Endothelial cell (in vitro differentiated cells): ENCODE data around the gene RTKN. TPM values are rescaled to one million over a fixed set of nuclear protein-coding genes. Genes with fewer than 3 reads are reported as not detected.

Experiments used
- DNase-seq: peaks from one replicate; pipeline ENCODE4 v3.0.0; 2021; ENCODE audit warnings: low spot score
- H3K27ac Mint-ChIP-seq: one replicate; pipeline ENCODE4 v1.8.0; 2021; ENCODE audit warnings: mixed read lengths, inconsistent platforms; ENCODE audit not compliant: unreplicated experiment
- H3K27me3 Mint-ChIP-seq: one replicate; pipeline ENCODE4 v1.8.0; 2021; ENCODE audit warnings: mild to moderate bottlenecking, moderate library complexity, mixed read lengths, inconsistent platforms; ENCODE audit not compliant: unreplicated experiment
- H3K36me3 Mint-ChIP-seq: one replicate; pipeline ENCODE4 v1.8.0; 2021; ENCODE audit warnings: mild to moderate bottlenecking, low read depth, mixed read lengths, inconsistent platforms; ENCODE audit not compliant: unreplicated experiment
- H3K4me1 Mint-ChIP-seq: one replicate; pipeline ENCODE4 v1.8.0; 2021; ENCODE audit warnings: mild to moderate bottlenecking, mixed read lengths, inconsistent platforms; ENCODE audit not compliant: unreplicated experiment
- H3K4me3 Mint-ChIP-seq: one replicate; pipeline ENCODE4 v1.8.0; 2021; ENCODE audit warnings: mild to moderate bottlenecking, mixed read lengths, inconsistent platforms; ENCODE audit not compliant: unreplicated experiment
- H3K9me3 Mint-ChIP-seq: one replicate; pipeline ENCODE4 v1.8.0; 2021; ENCODE audit warnings: mixed read lengths, inconsistent platforms; ENCODE audit not compliant: unreplicated experiment
- CTCF ChIP-seq: fragments of 200-600 bp; sonication (generic); IDR thresholded peaks from one replicate; pipeline ENCODE4 v1.5.0; 2021; ENCODE audit warnings: antibody characterized with exemption; ENCODE audit not compliant: unreplicated experiment
- total RNA-seq: library from RNA; stranded (reverse); fragmentation: NEBNext Ultra II Directional; extraction: Animal tissue kit (Norgen Biotek cat#: 25700); gene quantifications from one replicate; pipeline ENCODE4 v1.2.1, GENCODE V29; 2021; ENCODE audit not compliant: unreplicated experiment

RTKN gene
- total RNA-seq, 1 donor from 2014 or later = 65.4 TPM

- TF ChIP-seq CTCF = no peak
- no peak for DNase-seq
- Mint-ChIP-seq H3K27me3 (peaks cover 17% of the 10 kb centered on the region), H3K9me3 (no peaks in the 10 kb centered on the region), H3K36me3 (peaks cover 56% of the 10 kb centered on the region), H3K4me1 (peaks cover 14% of the 10 kb centered on the region), H3K27ac (peak overlapping the region; percentile 42), H3K4me3 (no peak overlapping the region)
Measured at GRCh38 chr2:74429487-74430451, 12.0 kb downstream of the RTKN start.

- Mint-ChIP-seq H3K36me3 (peaks cover 58% of the 10 kb centered on the region), H3K27me3 (peaks cover 12% of the 10 kb centered on the region), H3K9me3 (no peaks in the 10 kb centered on the region), H3K4me3 (peak overlapping the region; percentile 16), H3K4me1 (peaks cover 14% of the 10 kb centered on the region), H3K27ac (peak overlapping the region; percentile 24)
- no peak for TF ChIP-seq CTCF
- DNase-seq = no peak
Measured at GRCh38 chr2:74428675-74429074, 13.1 kb downstream of the RTKN start.

- Mint-ChIP-seq H3K27me3 (peaks cover 14% of the 10 kb centered on the region), H3K4me1 (peaks cover 16% of the 10 kb centered on the region), H3K36me3 (peaks cover 61% of the 10 kb centered on the region), H3K27ac (no peak overlapping the region), H3K9me3 (no peaks in the 10 kb centered on the region), H3K4me3 (peak overlapping the region; percentile 78)
- no peak for DNase-seq
- TF ChIP-seq CTCF = no peak
Measured at GRCh38 chr2:74427551-74427950, 14.2 kb downstream of the RTKN start.

- H3K4me3 Mint-ChIP-seq = peak overlapping the region; percentile 51
- peaks cover 10% of the 10 kb centered on the region for H3K4me1 Mint-ChIP-seq
- no peaks in the 10 kb centered on the region for H3K9me3 Mint-ChIP-seq
- no peak for DNase-seq
- peaks cover 51% of the 10 kb centered on the region for H3K36me3 Mint-ChIP-seq
- TF ChIP-seq CTCF = no peak
- H3K27me3 Mint-ChIP-seq = peaks cover 17% of the 10 kb centered on the region
- H3K27ac Mint-ChIP-seq = no peak overlapping the region
Measured at GRCh38 chr2:74426181-74426758, 15.5 kb downstream of the RTKN start.

- Mint-ChIP-seq H3K36me3 (peaks cover 51% of the 10 kb centered on the region), H3K9me3 (no peaks in the 10 kb centered on the region), H3K27me3 (peaks cover 14% of the 10 kb centered on the region), H3K4me1 (peaks cover 13% of the 10 kb centered on the region), H3K4me3 (peak overlapping the region; percentile 78), H3K27ac (peak overlapping the region; percentile 68)
- no peak for DNase-seq
- no peak for TF ChIP-seq CTCF
Measured at GRCh38 chr2:74425523-74425922, 16.2 kb downstream of the RTKN start.
